Esophagus (tissue), 2 donors: ENCODE results near the gene HSDL2. TPM values are rescaled to one million over a fixed set of nuclear protein-coding genes. Genes with fewer than 3 reads are reported as not detected.
A peak's percentile ranks its signal among the peaks of the same experiment; 100 is the strongest.

ENCODE experiments used
- H3K27ac ChIP-seq, 2 donors: one replicate each; pipeline ENCODE4 v1.5.1; 2013; ENCODE audit warnings: low read depth in 2 of 2, mild to moderate bottlenecking in 2 of 2, inconsistent platforms in 1 of 2, low read length in 1 of 2, moderate library complexity in 1 of 2
- H3K27me3 ChIP-seq, 2 donors: one replicate each; pipeline ENCODE4 v1.6.1; 2013; ENCODE audit warnings: low read length in 2 of 2, control low read depth in 1 of 2, mild to moderate bottlenecking in 1 of 2; ENCODE audit not compliant: insufficient read depth in 2 of 2, control insufficient read depth in 1 of 2
- H3K36me3 ChIP-seq, 2 donors: one replicate each; pipeline ENCODE4 v1.6.1; 2013; ENCODE audit warnings: low read length in 1 of 2; ENCODE audit not compliant: control insufficient read depth in 2 of 2, insufficient read depth in 2 of 2
- H3K4me1 ChIP-seq, 2 donors: one replicate each; pipeline ENCODE4 v1.6.1; 2013; ENCODE audit warnings: low read length in 1 of 2; ENCODE audit not compliant: control insufficient read depth in 2 of 2, insufficient read depth in 2 of 2
- H3K4me3 ChIP-seq, 2 donors: one replicate each; pipeline ENCODE4 v1.5.1; 2013; ENCODE audit warnings: low read length in 2 of 2, mild to moderate bottlenecking in 2 of 2, low read depth in 1 of 2, moderate library complexity in 1 of 2
- H3K9me3 ChIP-seq, 2 donors: one replicate each; pipeline ENCODE4 v1.6.1; 2013; ENCODE audit warnings: mild to moderate bottlenecking in 2 of 2, low read depth in 1 of 2, low read length in 1 of 2, moderate library complexity in 1 of 2; ENCODE audit not compliant: control insufficient read depth in 2 of 2, insufficient read depth in 1 of 2
- WGBS, 2 donors: extraction: QIAGEN DNeasy Blood & Tissue Kit; methylation state at CpG; one replicate each; pipeline ENCODE4 v1.1.7; 2013; 5-methylcytosine and 5-hydroxymethylcytosine counted together
- polyA plus RNA-seq, 2 donors: library from polyadenylated mRNA; stranded (reverse); fragments of 200-250 nt; gene quantifications; one replicate each; pipeline ENCODE4 v1.2.3, GENCODE V29; 2013
- donor health status: healthy with polysubstance abuse.
- donor health status: Bipolar disorder and iron deficiency.

Gene HSDL2
- polyA plus RNA-seq, 2 donors, result 19.4 to 22.0 TPM

- no peaks in the 10 kb centered on the region for H3K36me3 ChIP-seq
- peak within 1 kb of the TSS; percentile 51 to 62 for H3K27ac ChIP-seq
- H3K27me3 ChIP-seq, result no peaks in the 10 kb centered on the region
- H3K4me1 ChIP-seq, result no peaks in the 10 kb centered on the region
- H3K9me3 ChIP-seq, result no peaks in the 10 kb centered on the region
- 1% methylated on average over 55 to 93 of the region's 93 CpGs for WGBS, 2 donors
- H3K4me3 ChIP-seq, result peak within 1 kb of the TSS; percentile 75 to 79
These were observed 106.5 kb downstream of the HSDL2 start, which contains the start of gene KIAA1958 for GRCh38 chr9:112486221-112487007. Gene KIAA1958 (plus strand): TSS chr9:112486827. CDS start chr9:112574081, 87,254 bp downstream.

GRCh38 chr9:112487008-112487798, 107.3 kb downstream of the HSDL2 start:
- H3K4me1 ChIP-seq, result no peaks in the 10 kb centered on the region
- H3K36me3 ChIP-seq, result no peaks in the 10 kb centered on the region
- H3K27me3 ChIP-seq, result no peaks in the 10 kb centered on the region
- peak overlapping the region; percentile 75 to 79 for H3K4me3 ChIP-seq
- H3K9me3 ChIP-seq, result no peaks in the 10 kb centered on the region
- WGBS, 2 donors, result 0% methylated on average over 50 to 80 of the region's 80 CpGs
- peak overlapping the region; percentile 34 to 51 for H3K27ac ChIP-seq

- H3K27me3 ChIP-seq, result no peaks in the 10 kb centered on the region
- no peaks in the 10 kb centered on the region for H3K4me1 ChIP-seq
- 14 to 17% methylated on average over 11 of the region's 11 CpGs for WGBS, 2 donors
- no peak overlapping the region for H3K27ac ChIP-seq
- no peaks in the 10 kb centered on the region for H3K36me3 ChIP-seq
- no peaks in the 10 kb centered on the region for H3K9me3 ChIP-seq
- H3K4me3 ChIP-seq, result peak overlapping the region; percentile 75 to 79
These were observed 108.0 kb downstream of the HSDL2 start for GRCh38 chr9:112487799-112488340.

- Histone ChIP-seq H3K9me3 (no peaks in the 10 kb centered on the region), H3K27ac (no peak overlapping the region), H3K4me1 (no peaks in the 10 kb centered on the region), H3K36me3 (no peaks in the 10 kb centered on the region), H3K4me3 (no peak overlapping the region), H3K27me3 (no peaks in the 10 kb centered on the region)
- 63 to 88% methylated on average over 5 of the region's 5 CpGs for WGBS, 2 donors
These were observed 109.2 kb downstream of the HSDL2 start for GRCh38 chr9:112489039-112489546.

- WGBS, 2 donors, result 69 to 85% methylated on average over 4 of the region's 4 CpGs
- Histone ChIP-seq H3K9me3 (peaks cover 0 to 2% of the 10 kb centered on the region in 2 donors), H3K27me3 (no peaks in the 10 kb centered on the region), H3K36me3 (no peaks in the 10 kb centered on the region), H3K4me3 (no peak overlapping the region), H3K4me1 (no peaks in the 10 kb centered on the region), H3K27ac (no peak overlapping the region)
These were observed 110.2 kb downstream of the HSDL2 start for GRCh38 chr9:112489876-112490666.

GRCh38 chr9:112493393-112494137, 113.7 kb downstream of the HSDL2 start:
- no peak overlapping the region for H3K27ac ChIP-seq
- H3K9me3 ChIP-seq, result peaks cover 0 to 4% of the 10 kb centered on the region in 2 donors
- WGBS, 2 donors, result 82 to 93% methylated on average over 1 of the region's 1 CpG

GRCh38 chr9:112494153-112494552, 114.2 kb downstream of the HSDL2 start:
- 96 to 98% methylated on average over 1 of the region's 1 CpG for WGBS, 2 donors
- no peak overlapping the region for H3K27ac ChIP-seq

More at GRCh38 chr9:112493393-112494137, 113.7 kb downstream of the HSDL2 start:
- Histone ChIP-seq H3K36me3 (no peaks in the 10 kb centered on the region), H3K27me3 (no peaks in the 10 kb centered on the region), H3K4me1 (no peaks in the 10 kb centered on the region), H3K4me3 (no peak overlapping the region)

GRCh38 chr9:112495614-112496013, 115.7 kb downstream of the HSDL2 start:
- Histone ChIP-seq H3K27me3 (no peaks in the 10 kb centered on the region), H3K4me3 (no peak overlapping the region), H3K4me1 (no peaks in the 10 kb centered on the region), H3K36me3 (no peaks in the 10 kb centered on the region), H3K9me3 (peaks cover 0 to 4% of the 10 kb centered on the region in 2 donors), H3K27ac (no peak overlapping the region)
- 83 to 84% methylated on average over 4 of the region's 4 CpGs for whole genome bisulfite sequencing, 2 donors

More at GRCh38 chr9:112494153-112494552, 114.2 kb downstream of the HSDL2 start:
- Histone ChIP-seq H3K36me3 (no peaks in the 10 kb centered on the region), H3K4me3 (no peak overlapping the region), H3K4me1 (no peaks in the 10 kb centered on the region), H3K9me3 (peaks cover 0 to 4% of the 10 kb centered on the region in 2 donors), H3K27me3 (no peaks in the 10 kb centered on the region)
